ENCODE measurements around the gene TASOR. TPM values are rescaled to one million over a fixed set of nuclear protein-coding genes. Genes with fewer than 3 reads are reported as not detected.

The TASOR gene
- 162 TPM for total RNA-seq

GRCh38 chr3:56683122-56683817 is at the start of gene TASOR:
TSS of gene TASOR (minus strand) at chr3:56683265. CDS start at chr3:56683006, 259 bp downstream.

Other genes starting within 250 kb of the TASOR start
- gene ERC2, start 214.8 kb downstream of the TASOR start, total RNA-seq: 87.3 TPM
- gene CCDC66, start 126.1 kb downstream of the TASOR start, total RNA-seq: 128 TPM
- 31.3 TPM for gene ARHGEF3, start 118.7 kb upstream of the TASOR start, total RNA-seq